ENCODE results near the gene ADH1C.

Gene ADH1C

GRCh38 chr4:99300934-99301333 lies 51.6 kb downstream of the ADH1C start:
- peak; percentile 87 for DNase-seq (ENCODE audit: low read depth, low spot score)
- no peak for TF ChIP-seq CTCF (IDR thresholded peaks at IDR 0.05; ENCODE audit: insufficient read depth, low read length, missing control alignments)
- CTCF ChIA-PET = no interaction called here
- no peak overlapping the region for H3K4me3 ChIP-seq (ENCODE audit: low read depth, low read length)
- POLR2A ChIA-PET = no interaction called here

- H3K4me3 ChIP-seq (ENCODE audit: low read depth, low read length) = no peak overlapping the region
- ChIA-PET POLR2A (no interaction called here), CTCF (no interaction called here)
- DNase-seq (ENCODE audit: low read depth, low spot score) = no peak
- TF ChIP-seq CTCF (IDR thresholded peaks at IDR 0.05; ENCODE audit: insufficient read depth, low read length, missing control alignments) = no peak
Observed at GRCh38 chr4:99293357-99293756, 59.2 kb downstream of the ADH1C start.

- DNase-seq (ENCODE audit: low read depth, low spot score) = no peak
- ChIA-PET CTCF (no interaction called here), POLR2A (interaction anchor here (0.7 kb wide), 1 partner anchor 113 kb away, joined by 3 read pairs; no protein-coding TSS in a partner anchor)
- no peak for TF ChIP-seq CTCF (IDR thresholded peaks at IDR 0.05; ENCODE audit: insufficient read depth, low read length, missing control alignments)
- no peak within 1 kb of the TSS for H3K4me3 ChIP-seq (ENCODE audit: low read depth, low read length)
Observed at GRCh38 chr4:99290848-99291786, 61.4 kb downstream of the ADH1C start, which contains the start of gene ADH1A. TSS of gene ADH1A (minus strand) at chr4:99290985. CDS start at chr4:99290914, 71 bp downstream.

All from AG04449 (cell line).